Esophagus muscularis mucosa (tissue), 4 donors: ENCODE results near the gene CCNI.

ENCODE experiments used
- CTCF ChIP-seq, 3 experiments: fragments of 200-600 bp in 2 of 3; fragments of 450-650 bp in 1 of 3; sonication (generic) in 2 of 3; IDR thresholded peaks; one replicate each; pipeline ENCODE4 v1.5.1; 2017 to 2019; ENCODE audit warnings: antibody characterized with exemption in 3 of 3, mild to moderate bottlenecking in 2 of 3, moderate library complexity in 1 of 3
- EP300 ChIP-seq: sonication (generic); formaldehyde crosslinking; IDR thresholded peaks from one replicate; pipeline ENCODE4 v1.6.1; 2017; ENCODE audit warnings: antibody characterized with exemption
- POLR2A ChIP-seq: fragments of 450-650 bp; IDR thresholded peaks from one replicate; pipeline ENCODE4 v1.6.1; 2017; ENCODE audit warnings: antibody characterized with exemption, moderate library complexity, mild to moderate bottlenecking, low read depth

- no peak for TF ChIP-seq CTCF (IDR thresholded peaks at IDR 0.05)
- no peak for TF ChIP-seq POLR2A
- TF ChIP-seq EP300: no peak
These were observed 73.9 kb downstream of the CCNI start for GRCh38 chr4:77001907-77002306.
